SH-SY5Y (cell line): ENCODE results near the gene PRKG2.

Experiments used
- GATA2 ChIP-seq: IDR thresholded peaks from 2 replicates; pipeline ENCODE4 v1.6.1; 2011; ENCODE audit warnings: mild to moderate bottlenecking, low read depth, low read length
- GATA3 ChIP-seq: IDR thresholded peaks from 2 replicates; pipeline ENCODE4 v1.6.1; 2011; ENCODE audit warnings: low read depth, mild to moderate bottlenecking, low read length, moderate library complexity

- TF ChIP-seq GATA2 (no peak), GATA3 (no peak)
These were observed 83.5 kb downstream of the PRKG2 start for GRCh38 chr4:81131563-81131962.
